GM12874 (cell line): ENCODE data around the gene GRK6.

Source experiments
- CTCF ChIP-seq: IDR thresholded peaks from 2 replicates; pipeline ENCODE4 v1.5.1; 2011; ENCODE audit warnings: low read depth, mild to moderate bottlenecking, control low read depth, low read length, moderate library complexity; ENCODE audit not compliant: insufficient read depth

GRK6 gene

GRCh38 chr5:177442066-177442826 is 15.8 kb downstream of the GRK6 start:
- TF ChIP-seq CTCF: no peak

GRCh38 chr5:177443144-177443983 is 16.9 kb downstream of the GRK6 start:
- no peak for TF ChIP-seq CTCF

GRCh38 chr5:177444106-177445051 is 17.9 kb downstream of the GRK6 start:
- TF ChIP-seq CTCF: no peak

- TF ChIP-seq CTCF: no peak
Observed at GRCh38 chr5:177445052-177445916, 18.8 kb downstream of the GRK6 start.

GRCh38 chr5:177445917-177446199 is 19.4 kb downstream of the GRK6 start:
- TF ChIP-seq CTCF: no peak

GRCh38 chr5:177446200-177447065 is 20.0 kb downstream of the GRK6 start, which contains the start of gene PRR7:
Gene PRR7 (plus strand): TSS chr5:177446814. CDS start chr5:177455068, 8,254 bp downstream.
- TF ChIP-seq CTCF: 0 out of 2 replicates have a peak, but pooled peaks have one; percentile 11
